Brain microvascular endothelial cell (primary cell): ENCODE measurements around the gene TAGAP.
"Not testable (repeated sequence)": the region's sequence is repeated elsewhere in the genome, so short reads cannot be mapped to it uniquely, and the experiment has no call there.

ENCODE experiments used
- DNase-seq: peaks from one replicate; pipeline ENCODE4 v3.0.0-alpha.2; 2020
- H3K27ac ChIP-seq: fragments of 250-450 bp; sonication (Bioruptor Pico); 2 replicates; pipeline ENCODE4 v1.5.1; 2020; ENCODE audit warnings: mild to moderate bottlenecking, moderate library complexity
- H3K27me3 ChIP-seq: fragments of 250-450 bp; sonication (Bioruptor Pico); replicated peaks from 2 replicates; pipeline ENCODE4 v1.5.1; 2020; ENCODE audit warnings: mild to moderate bottlenecking
- H3K36me3 ChIP-seq: fragments of 250-450 bp; sonication (Bioruptor Pico); replicated peaks from 2 replicates; pipeline ENCODE4 v1.5.1; 2020; ENCODE audit warnings: mild to moderate bottlenecking
- H3K4me3 ChIP-seq: 2 replicates; pipeline ENCODE4 v1.5.1; 2011; ENCODE audit warnings: low read depth, mild to moderate bottlenecking, control low read depth, low read length, moderate library complexity
- CTCF ChIP-seq: IDR thresholded peaks from 2 replicates; pipeline ENCODE4 v1.5.1; 2011; ENCODE audit warnings: low read depth, mild to moderate bottlenecking, moderate library complexity, low read length, control low read depth, inconsistent platforms; ENCODE audit errors: missing control alignments
- in situ Hi-C: cut with HindIII; loops from 2 replicates; pipeline ENCODE4 v1.10.0; 2017; ENCODE audit warnings: low sequenced_read_pairs, low pct_ligation_motif_present

TAGAP gene

GRCh38 chr6:159033160-159034049 lies 11.4 kb downstream of the TAGAP start:
- Histone ChIP-seq H3K36me3 (no peaks in the 10 kb centered on the region), H3K27ac (no peak overlapping the region), H3K27me3 (no peaks in the 10 kb centered on the region), H3K4me3 (no peak overlapping the region)
- in situ Hi-C loops: no loop called here
- DNase-seq: no peak
- no peak for TF ChIP-seq CTCF

GRCh38 chr6:159031846-159032245 lies 12.9 kb downstream of the TAGAP start:
- TF ChIP-seq CTCF: no peak
- no peak overlapping the region for H3K27ac ChIP-seq
- in situ Hi-C loops: no loop called here
- DNase-seq: no peak
- no peaks in the 10 kb centered on the region for H3K36me3 ChIP-seq
- H3K4me3 ChIP-seq: no peak overlapping the region
- no peaks in the 10 kb centered on the region for H3K27me3 ChIP-seq

GRCh38 chr6:159030168-159030567 lies 14.6 kb downstream of the TAGAP start:
- Histone ChIP-seq H3K36me3 (no peaks in the 10 kb centered on the region), H3K4me3 (no peak overlapping the region), H3K27ac (no peak overlapping the region), H3K27me3 (no peaks in the 10 kb centered on the region)
- DNase-seq: no peak
- in situ Hi-C loops: no loop called here
- no peak for TF ChIP-seq CTCF

- H3K27ac ChIP-seq, DNase-seq, H3K27me3 ChIP-seq, H3K4me3 ChIP-seq, H3K36me3 ChIP-seq, in situ Hi-C loops: not testable (repeated sequence)
Observed at GRCh38 chr6:159025224-159025623, 19.6 kb downstream of the TAGAP start.

GRCh38 chr6:159023893-159024292 lies 20.9 kb downstream of the TAGAP start:
- in situ Hi-C loops: no loop called here
- TF ChIP-seq CTCF: no peak
- Histone ChIP-seq H3K27me3 (no peaks in the 10 kb centered on the region), H3K27ac (no peak overlapping the region), H3K36me3 (no peaks in the 10 kb centered on the region), H3K4me3 (no peak overlapping the region)
- no peak for DNase-seq

GRCh38 chr6:159020011-159020410 lies 24.8 kb downstream of the TAGAP start:
- no peaks in the 10 kb centered on the region for H3K27me3 ChIP-seq
- no peak for TF ChIP-seq CTCF
- H3K27ac ChIP-seq: no peak overlapping the region
- no peaks in the 10 kb centered on the region for H3K36me3 ChIP-seq
- in situ Hi-C loops: no loop called here
- DNase-seq: no peak
- no peak overlapping the region for H3K4me3 ChIP-seq
